ENCODE results near the gene C16orf90. TPM values are rescaled to one million over a fixed set of nuclear protein-coding genes. Genes with fewer than 3 reads are reported as not detected.

The C16orf90 gene
- total RNA-seq, 1 donor from 2014 or later: not detected

DNA sequence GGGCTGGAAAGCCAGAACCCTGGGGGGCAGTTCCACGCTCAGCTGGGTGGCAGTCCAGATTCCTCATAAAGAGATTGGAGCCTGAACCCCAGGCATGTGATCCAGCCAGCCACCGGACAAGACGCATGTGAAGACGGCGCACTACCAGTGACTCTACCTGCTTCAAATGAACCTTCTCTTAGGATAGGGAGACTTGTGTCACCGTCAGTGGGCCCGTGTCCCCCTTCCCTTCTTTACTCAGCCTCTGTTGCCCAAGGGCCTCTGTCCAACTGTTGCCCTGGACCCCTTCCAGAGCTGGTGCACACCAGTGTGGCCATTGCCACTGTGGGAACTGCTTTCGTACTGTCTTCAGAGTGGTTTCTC, 23.7 kb upstream of the C16orf90 start:
- no peaks in the 10 kb centered on the region for H3K9me3 Mint-ChIP-seq
- H3K4me1 Mint-ChIP-seq (ENCODE audit: unreplicated experiment): peaks cover 9% of the 10 kb centered on the region
- no peaks in the 10 kb centered on the region for H3K27me3 Mint-ChIP-seq
- no peak overlapping the region for H3K4me3 Mint-ChIP-seq
- H3K36me3 Mint-ChIP-seq: peaks cover 22% of the 10 kb centered on the region
- H3K27ac Mint-ChIP-seq: no peak overlapping the region
- no peak for DNase-seq (ENCODE audit: extremely low spot score, unreplicated experiment)
- TF ChIP-seq, protein P1, sequence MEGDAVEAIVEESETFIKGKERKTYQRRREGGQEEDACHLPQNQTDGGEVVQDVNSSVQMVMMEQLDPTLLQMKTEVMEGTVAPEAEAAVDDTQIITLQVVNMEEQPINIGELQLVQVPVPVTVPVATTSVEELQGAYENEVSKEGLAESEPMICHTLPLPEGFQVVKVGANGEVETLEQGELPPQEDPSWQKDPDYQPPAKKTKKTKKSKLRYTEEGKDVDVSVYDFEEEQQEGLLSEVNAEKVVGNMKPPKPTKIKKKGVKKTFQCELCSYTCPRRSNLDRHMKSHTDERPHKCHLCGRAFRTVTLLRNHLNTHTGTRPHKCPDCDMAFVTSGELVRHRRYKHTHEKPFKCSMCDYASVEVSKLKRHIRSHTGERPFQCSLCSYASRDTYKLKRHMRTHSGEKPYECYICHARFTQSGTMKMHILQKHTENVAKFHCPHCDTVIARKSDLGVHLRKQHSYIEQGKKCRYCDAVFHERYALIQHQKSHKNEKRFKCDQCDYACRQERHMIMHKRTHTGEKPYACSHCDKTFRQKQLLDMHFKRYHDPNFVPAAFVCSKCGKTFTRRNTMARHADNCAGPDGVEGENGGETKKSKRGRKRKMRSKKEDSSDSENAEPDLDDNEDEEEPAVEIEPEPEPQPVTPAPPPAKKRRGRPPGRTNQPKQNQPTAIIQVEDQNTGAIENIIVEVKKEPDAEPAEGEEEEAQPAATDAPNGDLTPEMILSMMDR (conservative IDR thresholded peaks at IDR 0.05): no peak

DNA sequence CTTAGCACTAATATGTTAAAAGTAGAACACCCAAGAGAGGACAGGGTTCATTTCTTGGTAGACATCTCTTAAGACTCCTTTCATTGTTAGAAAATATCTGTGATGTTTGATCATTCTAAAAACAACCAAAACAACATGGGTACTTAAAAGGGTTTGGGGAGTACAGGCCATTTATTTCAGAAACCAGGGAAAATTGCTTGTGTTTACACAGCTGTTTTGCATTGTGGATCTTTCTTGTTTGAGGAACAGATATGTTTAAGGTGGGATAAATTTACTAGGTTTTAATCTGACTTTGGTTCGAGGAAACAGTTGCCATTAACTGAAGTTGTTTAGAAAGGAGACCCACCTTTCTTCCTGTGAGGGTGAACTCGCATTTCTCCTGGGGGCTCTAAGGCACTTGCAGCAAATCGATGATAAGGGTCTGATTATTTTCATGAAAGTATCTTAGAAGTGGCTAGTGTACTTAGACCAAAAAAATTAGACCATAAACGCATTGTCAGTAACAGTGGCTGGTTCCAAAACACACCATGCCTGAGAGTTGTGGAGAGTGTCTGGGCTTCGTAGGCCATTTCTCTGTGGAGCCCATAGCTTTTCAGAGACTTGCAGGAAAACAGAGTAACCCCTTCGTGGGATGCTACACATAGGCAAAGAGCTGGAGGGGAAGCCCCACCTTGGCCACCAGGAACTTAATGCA, 23.1 kb upstream of the C16orf90 start:
- Mint-ChIP-seq H3K27ac (no peak overlapping the region), H3K36me3 (peaks cover 26% of the 10 kb centered on the region), H3K4me1 (ENCODE audit: unreplicated experiment) (peaks cover 9% of the 10 kb centered on the region), H3K4me3 (no peak overlapping the region), H3K27me3 (no peaks in the 10 kb centered on the region), H3K9me3 (no peaks in the 10 kb centered on the region)
- no peak for DNase-seq (ENCODE audit: extremely low spot score, unreplicated experiment)
- TF ChIP-seq, protein P1 (conservative IDR thresholded peaks at IDR 0.05): no peak

GRCh38 chr16:3515897-3516296, 20.6 kb upstream of the C16orf90 start:
- Mint-ChIP-seq H3K4me3 (no peak overlapping the region), H3K36me3 (peaks cover 21% of the 10 kb centered on the region), H3K27ac (no peak overlapping the region), H3K27me3 (no peaks in the 10 kb centered on the region), H3K4me1 (ENCODE audit: unreplicated experiment) (peaks cover 7% of the 10 kb centered on the region), H3K9me3 (no peaks in the 10 kb centered on the region)
- TF ChIP-seq, protein P1 (conservative IDR thresholded peaks at IDR 0.05): no peak
- DNase-seq (ENCODE audit: extremely low spot score, unreplicated experiment): no peak

GRCh38 chr16:3514621-3515020, 19.3 kb upstream of the C16orf90 start:
- Mint-ChIP-seq H3K36me3 (peaks cover 23% of the 10 kb centered on the region), H3K4me1 (ENCODE audit: unreplicated experiment) (peaks cover 5% of the 10 kb centered on the region), H3K27ac (no peak overlapping the region), H3K4me3 (no peak overlapping the region), H3K27me3 (no peaks in the 10 kb centered on the region), H3K9me3 (no peaks in the 10 kb centered on the region)
- DNase-seq (ENCODE audit: extremely low spot score, unreplicated experiment): no peak
- TF ChIP-seq, protein P1 (conservative IDR thresholded peaks at IDR 0.05): no peak

- H3K4me3 Mint-ChIP-seq: no peak overlapping the region
- H3K9me3 Mint-ChIP-seq: no peaks in the 10 kb centered on the region
- no peak overlapping the region for H3K27ac Mint-ChIP-seq
- peaks cover 22% of the 10 kb centered on the region for H3K36me3 Mint-ChIP-seq
- H3K4me1 Mint-ChIP-seq (ENCODE audit: unreplicated experiment): peaks cover 5% of the 10 kb centered on the region
- no peaks in the 10 kb centered on the region for H3K27me3 Mint-ChIP-seq
- TF ChIP-seq, protein P1 (conservative IDR thresholded peaks at IDR 0.05): no peak
- no peak for DNase-seq (ENCODE audit: extremely low spot score, unreplicated experiment)
Observed at GRCh38 chr16:3513892-3514583, 18.7 kb upstream of the C16orf90 start.
